ENCODE measurements around the gene DHRS11. TPM values are rescaled to one million over a fixed set of nuclear protein-coding genes. Genes with fewer than 3 reads are reported as not detected.
A peak's percentile ranks its signal among the peaks of the same experiment; 100 is the strongest.

The DHRS11 gene, protein sequence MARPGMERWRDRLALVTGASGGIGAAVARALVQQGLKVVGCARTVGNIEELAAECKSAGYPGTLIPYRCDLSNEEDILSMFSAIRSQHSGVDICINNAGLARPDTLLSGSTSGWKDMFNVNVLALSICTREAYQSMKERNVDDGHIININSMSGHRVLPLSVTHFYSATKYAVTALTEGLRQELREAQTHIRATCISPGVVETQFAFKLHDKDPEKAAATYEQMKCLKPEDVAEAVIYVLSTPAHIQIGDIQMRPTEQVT
- polyA plus RNA-seq (ENCODE audit: insufficient read length in 4 of 4) = 10 to 100 TPM; 23.1 to 28.8 (median 26.3) TPM

GRCh38 chr17:36591434-36592315 lies at the start of gene DHRS11:
DHRS11 (plus strand) TSS chr17:36591879; CDS start chr17:36592010, 131 bp downstream.
- no peak for DNase-seq (ENCODE audit: low read depth in 4 of 4, low spot score in 3 of 4)

GRCh38 chr17:36542755-36543154 lies 48.9 kb upstream of the DHRS11 start:
- DNase-seq (ENCODE audit: low read depth in 4 of 4, low spot score in 3 of 4) = no peak

- peak in 1 of 4 donors; percentile 10 for DNase-seq (ENCODE audit: low read depth in 4 of 4, low spot score in 3 of 4)
These were observed 47.7 kb upstream of the DHRS11 start for GRCh38 chr17:36544044-36544306.

DNA sequence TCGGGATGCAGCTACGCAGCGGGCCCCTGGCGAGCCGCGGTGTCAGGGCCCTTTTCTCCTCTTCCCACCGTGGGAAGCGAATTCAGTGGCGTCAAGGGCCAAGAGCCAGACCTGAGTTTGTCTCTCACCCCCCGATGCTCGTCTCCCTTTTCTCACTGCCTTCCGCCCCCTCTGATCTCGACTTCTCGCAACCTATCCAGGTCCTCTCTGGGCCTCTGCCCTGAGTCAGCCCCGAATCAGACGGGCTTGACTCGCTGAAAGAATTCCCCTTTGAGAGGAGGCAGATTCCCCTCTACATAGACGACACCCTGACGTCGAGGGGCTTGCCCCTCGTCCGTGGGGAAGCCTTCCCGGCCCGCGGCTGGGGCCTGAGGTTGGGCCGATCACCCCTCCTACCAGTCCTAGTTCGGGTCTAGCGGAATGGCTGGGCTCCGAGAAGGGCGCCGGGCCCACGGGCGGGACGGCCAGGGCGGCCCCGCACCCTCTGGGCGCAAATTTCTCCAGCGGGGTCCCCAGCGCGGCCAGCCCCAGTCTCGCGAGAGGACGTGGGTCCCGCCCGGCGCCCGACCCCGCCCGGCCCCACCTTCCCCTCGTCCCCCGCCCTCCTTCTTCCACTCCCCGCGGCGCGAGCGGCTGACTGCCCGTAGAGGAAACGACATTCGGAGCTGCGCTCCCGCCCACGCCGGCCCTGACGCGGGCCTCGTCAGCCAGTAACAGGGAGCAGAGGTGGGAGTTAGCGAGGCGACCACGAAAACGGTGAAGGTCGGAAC lies 47.2 kb upstream of the DHRS11 start, which contains the start of gene GGNBP2:
Gene GGNBP2, plus strand, starts transcription at position 613 of the 770 bp plus-strand sequence. CDS start 806 bp downstream, outside the sequence.
- peak; percentile 79 to 89 (median 88) for DNase-seq (ENCODE audit: low read depth in 4 of 4, low spot score in 3 of 4)

DNA sequence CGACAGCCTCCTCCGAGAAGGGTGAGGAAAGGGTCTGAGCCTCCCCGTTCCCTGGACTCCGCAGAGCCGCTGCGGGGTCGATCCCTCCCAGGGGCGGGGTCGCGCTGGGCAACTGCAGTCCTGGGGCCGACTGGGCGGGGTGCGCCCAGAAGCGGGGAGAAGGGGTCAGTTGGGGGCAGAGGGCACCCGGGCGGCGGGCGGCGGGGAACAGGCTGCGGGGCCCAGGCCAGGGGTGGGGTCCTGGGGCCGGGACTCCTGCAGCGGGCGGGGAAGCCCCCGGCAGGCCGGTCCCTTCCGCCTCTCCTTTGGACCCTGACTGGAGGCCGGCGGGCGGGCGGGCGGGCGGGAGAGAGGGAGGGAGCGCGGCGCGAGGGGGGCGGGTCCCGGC lies 46.6 kb upstream of the DHRS11 start:
- DNase-seq (ENCODE audit: low read depth in 4 of 4, low spot score in 3 of 4) = no peak

- peak; percentile 90 to 95 (median 93) for DNase-seq (ENCODE audit: low read depth in 4 of 4, low spot score in 3 of 4)
These were observed 45.9 kb upstream of the DHRS11 start for GRCh38 chr17:36545465-36546417.

DNA sequence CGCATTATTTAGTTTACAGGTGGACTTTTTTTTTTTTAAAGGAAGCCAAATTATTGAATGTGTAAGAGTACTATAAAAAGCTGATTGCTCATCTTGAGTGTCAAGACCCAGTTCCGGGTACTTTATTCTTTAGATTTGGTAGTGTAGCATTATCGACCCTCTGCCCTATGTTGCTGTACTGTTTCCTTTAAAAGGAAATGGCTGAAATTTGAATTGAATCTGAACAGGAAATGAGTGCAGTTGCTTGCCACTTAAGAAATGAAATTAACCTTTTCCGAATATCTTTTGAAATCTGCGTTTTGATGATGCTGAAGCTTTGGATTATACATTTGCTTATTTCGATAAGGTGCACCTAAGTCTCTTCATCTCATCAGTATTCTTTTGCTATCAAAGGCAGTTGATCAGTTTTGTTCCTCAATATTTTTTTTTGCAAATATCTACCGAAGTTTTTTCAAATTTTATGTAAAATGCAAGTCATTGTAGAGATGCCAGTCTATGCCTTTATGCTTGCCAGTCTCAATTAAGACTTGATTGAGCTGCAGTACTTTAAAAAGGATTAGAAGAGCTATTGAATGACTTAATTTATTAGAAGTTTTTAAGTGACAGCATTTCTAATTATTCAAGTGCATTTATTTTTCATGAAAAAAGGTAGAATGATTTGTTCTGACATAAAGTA lies 45.1 kb upstream of the DHRS11 start:
- no peak for DNase-seq (ENCODE audit: low read depth in 4 of 4, low spot score in 3 of 4)

GRCh38 chr17:36547776-36548175 lies 43.9 kb upstream of the DHRS11 start:
- no peak for DNase-seq (ENCODE audit: low read depth in 4 of 4, low spot score in 3 of 4)

DNA sequence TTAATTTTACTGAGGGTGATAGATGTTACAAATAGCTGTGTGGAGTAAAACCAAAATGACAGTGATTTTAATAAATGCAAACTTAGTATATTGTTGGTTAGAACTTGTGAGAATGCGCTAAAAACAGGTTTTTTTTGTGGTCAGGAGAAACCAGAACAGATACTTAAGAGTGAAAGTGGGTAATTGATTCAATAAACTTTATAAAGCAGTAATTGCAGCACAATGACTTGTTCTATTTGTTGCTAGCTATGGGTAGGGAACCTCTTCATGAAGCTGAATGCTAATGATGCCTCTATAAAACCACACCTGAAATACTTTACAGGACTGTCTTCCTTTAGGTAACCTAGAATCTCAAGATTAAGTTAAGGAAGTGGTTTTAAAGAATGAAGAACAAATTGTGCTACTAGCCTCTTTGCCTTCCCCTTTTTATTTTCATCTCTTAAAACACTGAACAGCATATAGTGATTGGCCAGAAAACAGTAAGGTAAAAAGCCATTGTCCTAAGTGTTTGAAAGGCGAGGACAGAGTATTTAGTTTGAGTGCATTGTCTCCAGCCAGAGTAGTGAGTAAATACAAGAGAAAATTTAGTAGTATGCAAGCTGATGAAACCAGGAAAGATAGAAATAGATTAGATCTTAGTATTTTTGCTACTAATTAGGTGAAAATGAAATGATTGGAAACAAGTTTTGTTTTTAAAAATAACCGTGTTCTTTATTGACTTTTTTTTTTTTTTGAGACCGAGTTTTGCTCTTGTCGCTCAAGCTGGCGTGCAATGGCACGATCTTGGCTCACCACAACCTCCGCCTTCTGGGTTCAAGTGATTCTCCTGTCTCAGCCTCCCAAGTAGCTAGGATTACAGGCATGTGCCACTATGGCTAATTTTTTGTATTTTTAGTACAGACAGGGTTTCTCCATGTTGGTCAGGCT lies 40.9 kb upstream of the DHRS11 start:
- no peak for DNase-seq (ENCODE audit: low read depth in 4 of 4, low spot score in 3 of 4)

GRCh38 chr17:36553459-36553858 lies 38.2 kb upstream of the DHRS11 start:
- DNase-seq (ENCODE audit: low read depth in 4 of 4, low spot score in 3 of 4) = no peak

DNA sequence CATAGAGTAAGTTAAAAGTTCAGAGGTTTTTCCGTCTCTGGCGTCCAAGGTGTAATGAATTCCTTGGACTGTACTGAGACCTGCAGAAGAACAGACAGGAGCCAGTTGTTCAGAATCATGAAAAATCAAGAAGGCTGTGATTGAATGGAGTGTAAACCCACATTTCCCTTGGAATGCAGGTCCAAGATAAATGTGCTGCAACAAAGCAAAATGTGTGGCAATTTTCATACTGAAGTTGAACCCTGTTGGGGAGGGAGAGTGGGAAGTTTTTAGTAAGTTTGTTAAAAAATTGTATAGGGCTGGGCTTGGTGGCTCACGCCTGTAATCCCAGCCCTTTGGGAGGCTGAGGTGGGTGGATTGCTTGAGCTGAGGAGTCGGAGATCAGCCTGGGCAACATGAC lies 25.6 kb upstream of the DHRS11 start:
- no peak for DNase-seq (ENCODE audit: low read depth in 4 of 4, low spot score in 3 of 4)

DNA sequence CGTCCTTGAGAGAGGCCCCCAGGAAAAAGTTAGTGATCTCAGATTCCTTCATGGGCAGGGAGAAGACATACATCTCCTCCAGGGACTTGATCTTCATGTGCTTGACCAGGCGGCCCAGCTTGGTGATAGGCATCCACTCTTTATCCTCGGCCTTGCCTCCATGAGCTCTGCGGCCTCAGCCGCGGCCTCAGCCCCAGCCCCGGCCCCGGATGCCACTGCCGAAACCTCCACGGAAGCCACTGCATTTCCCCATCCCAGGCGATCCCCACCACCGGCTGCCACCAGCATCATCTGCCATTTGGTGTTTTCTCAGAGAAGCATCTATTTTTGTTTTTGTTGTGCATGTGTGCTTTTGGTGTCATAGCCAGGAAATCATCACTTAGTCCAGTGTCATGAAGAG lies 16.7 kb upstream of the DHRS11 start:
- no peak for DNase-seq (ENCODE audit: low read depth in 4 of 4, low spot score in 3 of 4)

DNA sequence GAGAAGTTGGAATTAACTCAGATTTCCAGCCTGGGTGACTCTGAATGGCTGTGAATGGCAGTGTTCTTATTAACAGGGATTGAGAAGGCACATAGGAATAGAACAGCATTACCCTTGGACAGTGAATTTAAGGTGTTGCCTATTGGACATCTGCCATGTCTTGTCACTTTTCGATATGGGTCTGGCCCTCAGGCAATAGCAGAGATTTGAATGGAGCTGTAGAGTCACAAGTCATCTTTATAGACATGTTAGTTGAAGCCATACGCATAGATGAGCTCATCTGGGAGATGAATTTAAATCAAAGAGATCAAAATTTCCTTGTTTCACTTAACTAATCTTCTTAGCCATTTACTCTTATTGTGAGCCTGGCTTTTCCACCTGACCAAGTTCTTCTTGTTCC lies 14.9 kb upstream of the DHRS11 start:
- DNase-seq (ENCODE audit: low read depth in 4 of 4, low spot score in 3 of 4) = no peak

DNA sequence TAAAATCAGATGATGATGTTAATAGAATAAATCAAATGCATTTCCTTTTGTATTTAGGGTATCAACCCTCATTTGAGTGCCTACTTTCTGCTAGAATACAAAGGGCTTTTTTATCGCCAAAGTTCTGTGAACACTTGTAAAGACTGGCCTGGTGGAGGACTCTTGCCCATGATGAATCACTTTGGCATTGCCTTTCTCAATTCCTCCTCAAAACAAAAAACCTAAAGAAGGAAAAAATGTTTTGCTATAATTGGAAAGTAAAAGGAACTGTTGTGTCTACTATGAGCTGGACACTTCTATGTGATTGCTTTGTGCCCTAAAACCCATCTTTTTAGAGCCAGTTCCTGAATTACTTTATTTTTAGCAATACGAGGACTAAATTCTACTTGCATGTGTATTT lies 13.0 kb upstream of the DHRS11 start:
- no peak for DNase-seq (ENCODE audit: low read depth in 4 of 4, low spot score in 3 of 4)

DNA sequence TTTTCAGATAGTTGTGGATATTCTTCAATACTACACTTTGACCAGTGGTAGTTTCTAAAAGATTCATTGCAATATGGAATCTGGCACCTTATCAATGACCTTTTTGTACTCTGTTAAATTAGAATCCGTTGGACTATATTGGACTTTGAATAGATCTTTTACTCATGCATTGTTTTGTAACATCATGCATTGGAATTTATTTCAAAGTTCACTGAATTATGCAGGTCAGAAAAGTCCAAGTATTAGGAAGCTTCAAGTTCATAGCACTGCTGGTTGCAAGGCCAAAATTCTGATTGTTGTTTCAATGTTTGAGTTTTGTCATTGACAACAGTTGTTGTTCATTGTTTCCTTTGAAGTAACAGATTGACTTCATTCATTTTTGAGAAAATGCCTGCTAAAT lies 7.9 kb upstream of the DHRS11 start:
- no peak for DNase-seq (ENCODE audit: low read depth in 4 of 4, low spot score in 3 of 4)

GRCh38 chr17:36586138-36586537 lies 5.5 kb upstream of the DHRS11 start:
- DNase-seq (ENCODE audit: low read depth in 4 of 4, low spot score in 3 of 4) = no peak

- DNase-seq (ENCODE audit: low read depth in 4 of 4, low spot score in 3 of 4) = no peak
These were observed 1.6 kb upstream of the DHRS11 start for GRCh38 chr17:36590082-36590481.

DNA sequence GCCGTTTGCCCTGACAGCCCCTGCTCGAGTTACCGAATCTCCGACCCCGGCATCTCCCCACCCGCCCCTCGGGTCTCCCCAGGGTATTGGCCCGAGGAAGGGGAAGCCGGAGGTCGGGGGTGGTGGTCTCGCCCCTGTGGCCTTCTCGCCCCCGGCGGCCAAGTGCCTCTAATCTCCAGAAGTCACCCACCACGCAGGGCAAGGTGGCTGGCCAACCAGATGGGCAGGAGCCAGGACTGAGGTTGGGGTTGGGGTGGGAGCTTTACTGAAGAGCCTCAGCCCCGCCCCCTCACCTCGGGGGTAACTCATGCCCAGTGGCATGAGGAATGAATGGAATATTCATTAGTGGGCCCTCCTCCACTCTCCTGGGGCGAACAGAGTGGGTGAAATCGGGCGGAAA lies 637 bp downstream of the DHRS11 start:
- no peak for DNase-seq (ENCODE audit: low read depth in 4 of 4, low spot score in 3 of 4)
